Sigmoid colon (tissue), 7 donors: Measurements from ENCODE around the gene GZF1. TPM values are rescaled to one million over a fixed set of nuclear protein-coding genes. Genes with fewer than 3 reads are reported as not detected.

Source experiments
- DNase-seq: peaks from one replicate; pipeline ENCODE4 v3.0.0-alpha.2; 2019
- H3K27ac ChIP-seq, 4 donors: fragments of 200-600 bp; sonication (generic); one replicate each; pipeline ENCODE4 v1.5.1; 2016 to 2019; ENCODE audit warnings: mild to moderate bottlenecking in 1 of 4
- H3K27me3 ChIP-seq, 3 donors: fragments of 200-600 bp; sonication (generic); one replicate each; pipeline ENCODE4 v1.5.1; 2019; ENCODE audit warnings: mild to moderate bottlenecking in 1 of 3
- H3K36me3 ChIP-seq, 4 donors: fragments of 200-600 bp; sonication (generic); one replicate each; pipeline ENCODE4 v1.5.1; 2016 to 2019
- H3K4me1 ChIP-seq, 4 donors: fragments of 200-600 bp; sonication (generic); one replicate each; pipeline ENCODE4 v1.5.1; 2017 to 2019
- H3K4me3 ChIP-seq, 4 donors: fragments of 200-600 bp; sonication (generic); one replicate each; pipeline ENCODE4 v1.5.1; 2017 to 2019; ENCODE audit warnings: mild to moderate bottlenecking in 2 of 4, moderate library complexity in 1 of 4
- H3K9me3 ChIP-seq, 4 donors: fragments of 200-600 bp in 3 of 4; sonication (generic) in 3 of 4; one replicate each; pipeline versions ENCODE4 v1.5.1 to v1.6.1; 2013 to 2019
- EP300 ChIP-seq, 4 donors: sonication (generic); formaldehyde crosslinking; IDR thresholded peaks; one replicate each; pipeline ENCODE4 v1.6.1; 2017; ENCODE audit warnings: antibody characterized with exemption in 4 of 4
- POLR2A ChIP-seq, 2 donors: fragments of 450-650 bp; IDR thresholded peaks; one replicate each; pipeline ENCODE4 v1.6.1; 2016; ENCODE audit warnings: antibody characterized with exemption in 2 of 2, mild to moderate bottlenecking in 2 of 2, moderate library complexity in 2 of 2
- POLR2AphosphoS5 ChIP-seq, 4 donors: sonication (generic); formaldehyde crosslinking; IDR thresholded peaks; one replicate each; pipeline ENCODE4 v1.6.1; 2017; ENCODE audit warnings: antibody characterized with exemption in 4 of 4
- WGBS, 2 donors: extraction: QIAGEN DNeasy Blood & Tissue Kit; methylation state at CpG; one replicate each; pipeline ENCODE4 v1.1.7; 2013; 5-methylcytosine and 5-hydroxymethylcytosine counted together
- intact Hi-C: fragments of 100-400 bp; cut with DNase I; formaldehyde crosslinking; loops from one replicate; pipeline ENCODE4 v1.15.1; 2023
- polyA plus RNA-seq, 3 donors: library from polyadenylated mRNA; stranded (reverse); fragments of 200-250 nt; gene quantifications; one replicate each; pipeline ENCODE4 v1.2.3, GENCODE V29; 2013
- total RNA-seq, 4 donors: library from RNA; depleted of rRNA; stranded (reverse); fragments of >200 nt; gene quantifications; one replicate each; pipeline ENCODE4 v1.1.0, GENCODE V29; 2016
- TF ChIP-seq, protein P1 (sequence below), 4 experiments: fragments of 450-650 bp in 3 of 4; fragments of 200-600 bp in 1 of 4; IDR thresholded peaks; one replicate each; pipeline ENCODE4 v1.5.1; 2016 to 2019; ENCODE audit warnings: antibody characterized with exemption in 4 of 4, mild to moderate bottlenecking in 3 of 4, moderate library complexity in 2 of 4
- donor health status: healthy with polysubstance abuse.
- donor health status: Bipolar disorder and iron deficiency.
- donor health status: healthy.

The GZF1 gene
- total RNA-seq (10 to 100 TPM; 13.0 to 17.5 (median 17.1) TPM), polyA plus RNA-seq (1 to 10 TPM; 2.4 to 6.0 (median 4.9) TPM)

DNA sequence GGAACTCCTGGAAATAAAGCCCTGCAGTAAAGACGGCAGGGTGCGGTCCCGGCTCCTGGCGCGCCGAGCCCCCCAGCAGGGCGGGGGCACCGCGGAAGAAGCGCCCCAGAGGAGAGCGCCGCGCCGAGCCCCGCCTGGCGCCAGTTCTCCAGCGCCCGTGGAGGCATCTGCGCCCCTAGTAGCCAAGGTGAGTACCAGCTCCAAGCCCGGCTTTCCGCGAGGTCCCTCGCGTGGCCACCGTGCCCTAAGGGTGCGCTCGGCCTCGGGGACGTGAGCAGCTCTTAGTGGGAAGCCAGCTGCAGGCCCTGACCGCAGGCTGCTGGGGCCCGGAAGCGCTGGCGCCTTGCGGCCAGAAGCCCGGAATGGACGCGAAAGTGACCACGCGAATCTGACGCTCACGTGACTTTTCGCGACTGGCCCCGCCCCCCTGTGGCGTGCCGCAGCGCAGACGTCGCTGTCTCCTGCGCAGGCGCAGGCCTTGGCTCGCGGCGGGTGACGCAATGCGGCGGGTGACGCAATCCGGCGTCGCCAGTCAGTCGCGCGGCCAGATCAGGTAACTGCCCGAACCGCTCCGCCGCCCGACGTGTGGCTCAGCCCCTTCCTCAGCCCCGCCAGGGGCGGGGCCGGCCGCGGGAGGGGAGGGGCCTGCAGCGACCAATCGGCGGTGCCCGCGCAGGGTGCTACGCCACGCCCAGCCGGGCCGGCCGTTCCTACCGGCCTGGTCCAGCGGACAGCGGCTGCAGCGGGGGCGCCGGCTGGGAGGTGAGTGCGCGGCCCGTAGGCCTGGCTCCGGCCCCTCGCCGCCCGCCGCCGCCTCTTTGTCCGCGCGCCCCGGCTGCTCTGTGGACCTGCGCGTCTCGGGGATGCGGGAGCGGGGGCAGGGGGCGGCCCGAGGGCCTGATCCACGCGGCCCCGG is at the start of gene GZF1:
Gene GZF1 (plus strand): TSS at position 707 of the 916 bp plus-strand sequence. CDS start 2,202 bp downstream, outside the sequence.
- Histone ChIP-seq H3K36me3 (peaks cover 0 to 18% (median 9%) of the 10 kb centered on the region in 4 donors), H3K27ac (peak within 1 kb of the TSS; percentile 97 to 100 (median 99)), H3K4me1 (peaks cover 0 to 55% (median 49%) of the 10 kb centered on the region in 4 donors), H3K9me3 (no peaks in the 10 kb centered on the region), H3K27me3 (no peaks in the 10 kb centered on the region), H3K4me3 (peak within 1 kb of the TSS; percentile 67 to 95 (median 83))
- WGBS, 2 donors = 0% methylated on average over 114 of the region's 114 CpGs
- intact Hi-C loops = loop anchor here (5.0 kb wide), 1 partner anchor 276 kb away; the partner anchor contains the start of gene CST3
- TF ChIP-seq POLR2AphosphoS5 (IDR thresholded peaks at IDR 0.05) (peak; percentile 99), POLR2A (IDR thresholded peaks at IDR 0.05) (peak; percentile 97 to 98), EP300 (IDR thresholded peaks at IDR 0.05) (peak in 2 of 4 donors; percentile 71 to 100)
- TF ChIP-seq, protein P1, sequence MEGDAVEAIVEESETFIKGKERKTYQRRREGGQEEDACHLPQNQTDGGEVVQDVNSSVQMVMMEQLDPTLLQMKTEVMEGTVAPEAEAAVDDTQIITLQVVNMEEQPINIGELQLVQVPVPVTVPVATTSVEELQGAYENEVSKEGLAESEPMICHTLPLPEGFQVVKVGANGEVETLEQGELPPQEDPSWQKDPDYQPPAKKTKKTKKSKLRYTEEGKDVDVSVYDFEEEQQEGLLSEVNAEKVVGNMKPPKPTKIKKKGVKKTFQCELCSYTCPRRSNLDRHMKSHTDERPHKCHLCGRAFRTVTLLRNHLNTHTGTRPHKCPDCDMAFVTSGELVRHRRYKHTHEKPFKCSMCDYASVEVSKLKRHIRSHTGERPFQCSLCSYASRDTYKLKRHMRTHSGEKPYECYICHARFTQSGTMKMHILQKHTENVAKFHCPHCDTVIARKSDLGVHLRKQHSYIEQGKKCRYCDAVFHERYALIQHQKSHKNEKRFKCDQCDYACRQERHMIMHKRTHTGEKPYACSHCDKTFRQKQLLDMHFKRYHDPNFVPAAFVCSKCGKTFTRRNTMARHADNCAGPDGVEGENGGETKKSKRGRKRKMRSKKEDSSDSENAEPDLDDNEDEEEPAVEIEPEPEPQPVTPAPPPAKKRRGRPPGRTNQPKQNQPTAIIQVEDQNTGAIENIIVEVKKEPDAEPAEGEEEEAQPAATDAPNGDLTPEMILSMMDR (IDR thresholded peaks at IDR 0.05) = no peak
- peak; percentile 99 for DNase-seq

DNA sequence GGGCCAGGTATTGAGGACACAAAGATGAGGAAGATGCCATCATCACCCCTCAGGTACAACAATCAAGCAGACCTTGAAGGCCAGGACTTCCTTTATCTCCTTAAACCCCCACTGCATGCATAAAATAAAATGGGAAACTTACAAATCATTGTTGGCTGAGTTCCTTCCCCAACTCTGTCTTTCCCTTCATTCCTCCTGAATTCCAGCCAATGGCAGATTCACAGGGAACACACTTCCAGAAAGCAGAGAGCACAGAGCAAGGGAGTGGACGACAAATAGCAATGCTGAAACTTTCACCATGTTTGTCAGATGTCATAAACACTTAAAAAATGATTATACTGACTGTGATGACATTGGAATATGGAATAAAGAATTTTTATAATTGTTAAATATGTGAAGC is 48.7 kb upstream of the GZF1 start:
- TF ChIP-seq POLR2A (IDR thresholded peaks at IDR 0.05) = no peak
- no peak for TF ChIP-seq POLR2AphosphoS5 (IDR thresholded peaks at IDR 0.05)
- TF ChIP-seq, protein P1 (IDR thresholded peaks at IDR 0.05) = no peak
- no peak for TF ChIP-seq EP300 (IDR thresholded peaks at IDR 0.05)
- peak overlapping the region in 1 of 4 donors; percentile 63 for H3K27ac ChIP-seq
- 62 to 84% methylated on average over 1 of the region's 1 CpG for WGBS, 2 donors
- H3K36me3 ChIP-seq = no peaks in the 10 kb centered on the region
- no peaks in the 10 kb centered on the region for H3K27me3 ChIP-seq
- H3K9me3 ChIP-seq = no peaks in the 10 kb centered on the region
- H3K4me3 ChIP-seq = no peak overlapping the region
- peak; percentile 13 for DNase-seq
- no peaks in the 10 kb centered on the region for H3K4me1 ChIP-seq
- intact Hi-C loops = no loop called here

DNA sequence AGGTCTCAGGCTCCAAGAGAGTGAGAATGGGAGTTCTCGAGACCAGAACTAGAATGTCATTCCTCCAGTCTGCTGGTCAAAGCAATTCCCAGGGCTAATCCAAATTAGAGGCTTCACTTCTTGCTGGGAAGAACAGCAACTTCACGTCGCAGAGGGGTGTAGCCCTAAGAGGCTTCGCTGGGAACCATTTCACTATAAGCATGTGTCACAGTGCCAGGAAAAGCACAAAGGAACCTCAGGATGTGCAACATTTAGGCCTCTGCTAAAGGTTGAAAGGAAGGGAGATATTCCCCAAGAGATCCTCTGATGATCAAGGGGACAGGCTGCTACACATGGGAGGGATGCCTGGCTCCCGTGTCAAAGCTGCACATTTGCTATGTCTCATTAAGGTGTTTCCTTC is 47.3 kb upstream of the GZF1 start:
- no peak for DNase-seq
- WGBS, 2 donors = 84 to 89% methylated on average over 5 of the region's 5 CpGs
- Histone ChIP-seq H3K4me1 (no peaks in the 10 kb centered on the region), H3K36me3 (no peaks in the 10 kb centered on the region), H3K9me3 (no peaks in the 10 kb centered on the region), H3K27ac (peak overlapping the region; percentile 4 to 63 (median 31)), H3K4me3 (no peak overlapping the region), H3K27me3 (no peaks in the 10 kb centered on the region)
- no peak for TF ChIP-seq POLR2A (IDR thresholded peaks at IDR 0.05)
- TF ChIP-seq EP300 (IDR thresholded peaks at IDR 0.05) = no peak
- TF ChIP-seq, protein P1 (IDR thresholded peaks at IDR 0.05) = no peak
- no peak for TF ChIP-seq POLR2AphosphoS5 (IDR thresholded peaks at IDR 0.05)
- intact Hi-C loops = no loop called here

DNA sequence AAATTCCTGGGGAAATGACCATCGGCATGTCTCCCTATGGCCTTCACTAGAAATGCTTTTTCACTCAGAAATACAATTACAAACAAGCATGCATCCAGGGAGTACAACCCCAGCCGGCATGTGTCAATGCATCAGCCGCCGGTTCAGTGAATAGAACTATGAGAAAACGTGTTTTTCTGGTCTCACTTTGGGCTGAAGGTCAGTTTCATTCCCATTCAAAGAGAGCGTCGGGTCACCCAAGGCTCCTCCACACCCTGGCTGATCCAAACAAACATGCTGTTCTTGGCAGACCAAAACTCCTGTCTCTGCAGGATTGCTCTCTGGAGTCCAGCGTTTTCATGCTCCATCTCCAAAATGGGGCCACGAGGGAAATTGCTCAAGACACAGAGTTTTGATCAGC is 46.9 kb upstream of the GZF1 start:
- DNase-seq = peak; percentile 84
- Histone ChIP-seq H3K36me3 (no peaks in the 10 kb centered on the region), H3K9me3 (no peaks in the 10 kb centered on the region), H3K4me3 (no peak overlapping the region), H3K4me1 (no peaks in the 10 kb centered on the region), H3K27me3 (no peaks in the 10 kb centered on the region), H3K27ac (peak overlapping the region in 3 of 4 donors; percentile 4 to 63 (median 13))
- TF ChIP-seq, protein P1 (IDR thresholded peaks at IDR 0.05) = no peak
- TF ChIP-seq POLR2A (IDR thresholded peaks at IDR 0.05) (no peak), POLR2AphosphoS5 (IDR thresholded peaks at IDR 0.05) (no peak), EP300 (IDR thresholded peaks at IDR 0.05) (no peak)
- intact Hi-C loops = no loop called here
- 33 to 61% methylated on average over 9 of the region's 9 CpGs for WGBS, 2 donors
